BE2C (cell line): ENCODE results near the gene CFAP97.

Experiments used
- DNase-seq: peaks from one replicate; pipeline ENCODE4 v3.0.0-alpha.2; 2020
- H3K27me3 ChIP-seq: fragments of 250-450 bp; sonication (Bioruptor Pico); 2 replicates; pipeline ENCODE4 v1.5.1; 2020; ENCODE audit warnings: mild to moderate bottlenecking
- H3K36me3 ChIP-seq: fragments of 250-450 bp; sonication (Bioruptor Pico); 2 replicates; pipeline ENCODE4 v1.5.1; 2020; ENCODE audit warnings: mild to moderate bottlenecking
- H3K4me1 ChIP-seq: fragments of 250-450 bp; sonication (Bioruptor Pico); 2 replicates; pipeline ENCODE4 v1.5.1; 2020
- H3K4me3 ChIP-seq: 2 replicates; pipeline ENCODE4 v1.5.1; 2011; ENCODE audit warnings: low read depth, low read length
- H3K9me3 ChIP-seq: fragments of 250-450 bp; sonication (Bioruptor Pico); 2 replicates; pipeline ENCODE4 v1.5.1; 2020
- TF ChIP-seq, protein P1 (sequence below): IDR thresholded peaks from 2 replicates; pipeline ENCODE4 v1.5.1; 2012; ENCODE audit warnings: mild to moderate bottlenecking, low read depth, low read length

Gene CFAP97

DNA sequence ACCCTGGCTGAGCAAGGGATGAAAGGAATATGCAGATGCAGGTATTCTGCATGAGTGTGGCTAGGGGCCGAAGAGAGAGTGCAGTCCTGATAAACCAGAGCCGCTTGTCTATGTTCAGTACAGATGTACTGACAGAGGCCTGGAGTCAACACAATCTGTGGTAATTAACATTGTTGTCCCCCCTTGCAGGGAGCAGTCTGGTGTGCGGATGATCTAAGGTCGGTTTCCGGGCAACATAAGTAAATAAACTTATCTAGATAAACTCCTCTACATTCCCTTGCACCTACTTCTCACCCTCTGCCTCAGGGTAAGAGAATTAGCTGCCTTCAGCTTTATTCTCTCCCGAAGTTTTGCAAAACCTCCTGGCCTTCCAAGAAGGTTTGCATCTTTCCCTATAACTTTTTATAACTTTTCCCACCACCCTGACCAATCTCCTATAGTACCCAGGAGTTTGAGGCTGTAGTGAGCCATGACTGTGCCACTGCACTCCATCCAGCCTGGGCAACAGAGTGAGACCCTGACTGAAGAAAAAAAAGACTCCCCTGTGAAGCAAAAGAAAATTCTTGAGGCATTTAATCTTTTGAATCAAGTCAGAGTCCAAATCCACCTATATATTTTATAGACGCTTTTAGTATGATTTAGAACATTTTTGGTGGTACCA is 32.2 kb upstream of the CFAP97 start:
- peak; percentile 22 for DNase-seq
- H3K27me3 ChIP-seq = no peaks in the 10 kb centered on the region
- H3K4me3 ChIP-seq = no peak overlapping the region
- H3K36me3 ChIP-seq = no peaks in the 10 kb centered on the region
- peaks cover 4% of the 10 kb centered on the region for H3K4me1 ChIP-seq
- H3K9me3 ChIP-seq = 0 out of 2 replicates have a peak, but pooled peaks cover 5% of the 10 kb centered on the region
- TF ChIP-seq, protein P1, sequence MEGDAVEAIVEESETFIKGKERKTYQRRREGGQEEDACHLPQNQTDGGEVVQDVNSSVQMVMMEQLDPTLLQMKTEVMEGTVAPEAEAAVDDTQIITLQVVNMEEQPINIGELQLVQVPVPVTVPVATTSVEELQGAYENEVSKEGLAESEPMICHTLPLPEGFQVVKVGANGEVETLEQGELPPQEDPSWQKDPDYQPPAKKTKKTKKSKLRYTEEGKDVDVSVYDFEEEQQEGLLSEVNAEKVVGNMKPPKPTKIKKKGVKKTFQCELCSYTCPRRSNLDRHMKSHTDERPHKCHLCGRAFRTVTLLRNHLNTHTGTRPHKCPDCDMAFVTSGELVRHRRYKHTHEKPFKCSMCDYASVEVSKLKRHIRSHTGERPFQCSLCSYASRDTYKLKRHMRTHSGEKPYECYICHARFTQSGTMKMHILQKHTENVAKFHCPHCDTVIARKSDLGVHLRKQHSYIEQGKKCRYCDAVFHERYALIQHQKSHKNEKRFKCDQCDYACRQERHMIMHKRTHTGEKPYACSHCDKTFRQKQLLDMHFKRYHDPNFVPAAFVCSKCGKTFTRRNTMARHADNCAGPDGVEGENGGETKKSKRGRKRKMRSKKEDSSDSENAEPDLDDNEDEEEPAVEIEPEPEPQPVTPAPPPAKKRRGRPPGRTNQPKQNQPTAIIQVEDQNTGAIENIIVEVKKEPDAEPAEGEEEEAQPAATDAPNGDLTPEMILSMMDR = no peak

DNA sequence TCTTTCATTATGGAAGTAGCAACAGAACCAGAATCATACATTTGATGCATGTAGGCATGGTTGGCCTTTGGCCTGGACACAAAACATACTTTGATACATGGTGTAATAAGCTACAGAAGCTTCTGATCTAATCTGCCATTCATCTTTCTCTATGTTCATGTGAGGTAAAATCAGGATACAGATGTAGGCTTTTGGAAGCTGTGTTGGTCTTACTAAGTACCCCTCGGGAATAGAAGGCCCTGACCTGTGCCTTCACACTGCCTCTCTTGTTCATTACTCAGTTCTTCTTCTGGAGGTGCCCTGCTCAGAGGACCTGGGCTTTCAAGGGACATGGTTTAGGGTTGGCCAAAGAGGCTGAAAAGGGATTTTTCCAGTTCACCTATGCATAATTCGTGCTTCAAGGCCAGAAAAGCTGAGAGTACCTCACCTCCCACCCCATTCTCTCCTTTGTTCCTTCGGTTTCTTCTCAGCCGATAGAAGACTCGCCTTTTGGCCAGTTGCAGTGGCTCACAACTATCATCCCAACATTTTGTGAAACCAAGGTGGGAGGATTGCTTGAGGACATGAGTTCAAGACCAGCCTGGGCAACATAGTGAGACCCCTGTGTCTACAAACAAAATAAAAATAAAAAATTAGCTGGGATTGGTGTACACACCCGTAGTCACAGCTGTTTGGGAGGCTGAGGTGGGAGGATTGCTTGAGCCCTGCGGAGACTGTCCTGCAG is 31.5 kb upstream of the CFAP97 start:
- Histone ChIP-seq H3K4me3 (no peak overlapping the region), H3K27me3 (no peaks in the 10 kb centered on the region), H3K4me1 (peaks cover 4% of the 10 kb centered on the region), H3K9me3 (0 out of 2 replicates have a peak, but pooled peaks cover 5% of the 10 kb centered on the region), H3K36me3 (no peaks in the 10 kb centered on the region)
- DNase-seq = no peak
- TF ChIP-seq, protein P1 = no peak

DNA sequence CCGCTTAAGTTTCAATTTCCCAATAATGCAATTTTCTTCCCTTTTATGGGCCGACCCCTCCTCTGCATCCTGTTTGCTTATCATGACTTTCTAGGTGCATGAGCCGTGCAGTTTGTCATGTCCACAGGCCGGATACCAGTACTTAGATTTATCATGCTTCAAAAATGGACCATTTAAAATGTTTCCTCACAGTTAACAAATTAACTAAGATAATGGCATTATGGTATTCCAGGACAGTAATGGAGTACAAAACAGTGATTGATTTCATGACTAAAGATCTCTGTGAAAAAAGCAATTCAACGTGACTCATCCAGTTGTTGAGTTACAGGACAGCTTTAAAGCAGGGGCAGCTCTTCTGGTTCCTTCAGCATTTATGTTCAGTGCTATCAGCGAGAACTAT is 28.6 kb upstream of the CFAP97 start:
- Histone ChIP-seq H3K4me1 (peaks cover 4% of the 10 kb centered on the region), H3K9me3 (no peaks in the 10 kb centered on the region), H3K27me3 (no peaks in the 10 kb centered on the region), H3K4me3 (0 out of 2 replicates have a peak overlapping the region, but pooled peaks have one; percentile 19), H3K36me3 (no peaks in the 10 kb centered on the region)
- peak; percentile 63 for DNase-seq
- TF ChIP-seq, protein P1 = no peak

DNA sequence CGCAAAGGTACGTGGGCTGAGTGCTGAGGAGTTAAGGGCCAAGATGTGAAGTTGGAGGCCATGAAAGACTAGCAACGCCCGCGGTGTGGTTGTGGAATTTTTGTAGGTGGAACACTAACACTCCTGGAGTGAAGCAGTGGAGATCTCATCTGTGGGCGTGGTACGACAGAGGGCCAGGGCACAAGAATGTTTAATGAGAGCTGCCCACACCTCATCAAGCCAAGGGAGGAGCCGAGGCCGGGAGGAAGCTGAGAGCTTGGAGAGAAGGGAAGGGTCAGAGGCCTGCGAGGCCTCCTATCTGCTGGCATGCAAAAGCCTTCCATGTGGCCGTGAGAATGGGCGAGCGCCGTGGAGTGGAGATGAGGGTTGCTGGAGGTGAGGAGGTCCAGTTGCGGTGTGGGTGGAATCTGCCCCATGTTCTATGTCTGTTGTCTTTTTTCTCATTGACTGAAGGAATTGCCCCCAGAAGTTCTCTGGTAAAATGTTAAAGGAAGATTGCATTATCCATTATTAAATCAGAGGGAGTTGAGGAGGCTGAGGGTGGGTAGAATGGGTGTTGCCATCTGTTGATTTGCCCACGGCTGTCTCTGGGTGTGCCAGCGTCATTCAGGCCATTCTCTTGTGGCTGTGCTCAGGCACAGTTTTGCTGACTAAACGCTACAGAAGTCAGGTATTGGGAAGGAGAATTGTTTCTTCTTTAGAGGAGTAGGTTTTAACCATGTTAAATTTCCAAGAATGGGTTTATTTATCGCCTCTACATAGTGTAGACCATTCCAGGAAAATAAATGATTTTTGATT is 25.4 kb upstream of the CFAP97 start:
- Histone ChIP-seq H3K4me1 (peaks cover 4% of the 10 kb centered on the region), H3K27me3 (no peaks in the 10 kb centered on the region), H3K9me3 (no peaks in the 10 kb centered on the region), H3K4me3 (no peak overlapping the region), H3K36me3 (no peaks in the 10 kb centered on the region)
- DNase-seq = no peak
- TF ChIP-seq, protein P1 = no peak

DNA sequence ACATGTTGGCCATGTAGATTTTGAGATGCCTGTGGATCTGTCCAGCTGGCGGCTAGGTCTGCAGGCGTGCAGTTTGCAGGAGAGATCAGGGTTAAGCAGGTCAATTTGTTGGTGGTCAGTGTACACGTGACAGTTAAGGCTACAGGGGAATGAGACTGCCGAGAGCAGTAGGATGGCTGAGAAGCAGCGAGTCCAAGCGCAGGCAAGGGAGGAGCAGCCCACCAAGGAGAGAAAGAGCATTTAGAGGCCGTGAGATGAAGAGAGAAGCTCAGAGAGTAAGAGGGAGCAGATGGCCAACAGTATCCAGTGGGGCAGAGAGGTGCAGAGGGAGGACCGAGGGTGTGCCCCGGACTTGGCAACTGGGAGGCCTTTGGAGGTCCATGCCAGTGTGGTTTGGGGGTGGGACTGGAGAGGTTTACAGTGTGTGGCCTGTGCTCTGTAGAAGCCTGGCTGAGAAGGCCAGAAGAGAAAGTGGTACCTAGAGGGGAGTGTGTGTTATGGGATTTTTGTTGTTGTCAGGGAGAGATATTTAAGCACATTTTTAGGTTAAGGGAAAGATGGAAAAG is 24.0 kb upstream of the CFAP97 start:
- TF ChIP-seq, protein P1 = no peak
- no peaks in the 10 kb centered on the region for H3K36me3 ChIP-seq
- H3K4me1 ChIP-seq = peaks cover 2% of the 10 kb centered on the region

More for the DNA sequence above, 24.0 kb upstream of the CFAP97 start:
- no peak overlapping the region for H3K4me3 ChIP-seq
- DNase-seq = no peak
- H3K9me3 ChIP-seq = no peaks in the 10 kb centered on the region
- no peaks in the 10 kb centered on the region for H3K27me3 ChIP-seq
